HepG2 (cell line): ENCODE results near the gene ARHGDIA. TPM values are rescaled to one million over a fixed set of nuclear protein-coding genes. Genes with fewer than 3 reads are reported as not detected.

Experiments
- BCL3 ChIP-seq: sonication (generic); formaldehyde crosslinking; IDR thresholded peaks from 2 replicates; pipeline ENCODE4 v1.5.1; 2020; ENCODE audit warnings: mild to moderate bottlenecking, missing genetic modification reagents, moderate library complexity
- GATAD2A ChIP-seq: IDR thresholded peaks from 2 replicates; pipeline ENCODE4 v1.6.1; 2016
- HNRNPH1 ChIP-seq: fragments of 200-400 bp; formaldehyde crosslinking; optimal IDR thresholded peaks from 2 replicates; pipeline ENCODE3; 2017; ENCODE audit warnings: mild to moderate bottlenecking, low read depth, low read length
- IRX3 ChIP-seq: sonication (generic); formaldehyde crosslinking; IDR thresholded peaks from 2 replicates; pipeline ENCODE4 v1.8.1; 2023; ENCODE audit warnings: mild to moderate bottlenecking, low read depth, missing genetic modification reagents, borderline replicate concordance
- NFKBIZ ChIP-seq: IDR thresholded peaks from 2 replicates; pipeline ENCODE4 v1.6.1; 2018; ENCODE audit warnings: missing genetic modification reagents, missing compliant biosample characterization
- NONO ChIP-seq, 2 experiments: fragments of 450-650 bp in 1 of 2; sonication (generic) in 1 of 2; formaldehyde crosslinking in 1 of 2; IDR thresholded peaks in 1 of 2; conservative IDR thresholded peaks in 1 of 2; 2 replicates each; pipeline versions ENCODE4 v1.6.1 to v1.8.0; 2017 to 2022; ENCODE audit warnings: mild to moderate bottlenecking in 1 of 2, missing genetic modification reagents in 1 of 2, moderate library complexity in 1 of 2
- POLR2AphosphoS5 ChIP-seq: IDR thresholded peaks from 2 replicates; pipeline ENCODE4 v1.6.1; 2012; ENCODE audit warnings: low read depth, low read length
- SIN3A ChIP-seq: IDR thresholded peaks from 2 replicates; pipeline ENCODE4 v1.6.1; 2011; ENCODE audit warnings: low read depth, mild to moderate bottlenecking, control low read depth, low read length, borderline replicate concordance
- SRSF4 ChIP-seq: fragments of 200-400 bp; formaldehyde crosslinking; IDR thresholded peaks from one replicate; pipeline ENCODE4 v1.6.1; 2018; ENCODE audit warnings: mild to moderate bottlenecking, low read depth, low read length, moderate library complexity; ENCODE audit not compliant: poor library complexity, severe bottlenecking
- STAT5B ChIP-seq: sonication (generic); formaldehyde crosslinking; IDR thresholded peaks from 2 replicates; pipeline ENCODE4 v1.4.0; 2020; ENCODE audit warnings: missing genetic modification reagents
- THAP11 ChIP-seq: IDR thresholded peaks from 2 replicates; pipeline ENCODE4 v1.6.1; 2016; ENCODE audit warnings: missing biosample characterization, missing genetic modification reagents
- ZC3H4 ChIP-seq: sonication (generic); formaldehyde crosslinking; IDR thresholded peaks from 2 replicates; pipeline ENCODE4 v1.4.0; 2020; ENCODE audit warnings: missing genetic modification reagents, borderline replicate concordance
- ZMYM2 ChIP-seq: sonication (generic); formaldehyde crosslinking; IDR thresholded peaks from 2 replicates; pipeline ENCODE4 v1.8.0; 2022; ENCODE audit warnings: mild to moderate bottlenecking, missing genetic modification reagents
- ZNF431 ChIP-seq: sonication (generic); formaldehyde crosslinking; IDR thresholded peaks from 2 replicates; pipeline ENCODE4 v1.9.0; 2022; ENCODE audit warnings: missing genetic modification reagents, low read depth, mild to moderate bottlenecking, borderline replicate concordance
- ZNF567 ChIP-seq: sonication (generic); formaldehyde crosslinking; IDR thresholded peaks from 2 replicates; pipeline ENCODE4 v1.8.1; 2023; ENCODE audit warnings: mild to moderate bottlenecking, missing genetic modification reagents, borderline replicate concordance
- ZNF577 ChIP-seq: sonication (generic); formaldehyde crosslinking; IDR thresholded peaks from 2 replicates; pipeline ENCODE4 v1.4.0; 2020; ENCODE audit warnings: mild to moderate bottlenecking, low read depth, missing genetic modification reagents, borderline replicate concordance
- ZNF614 ChIP-seq: IDR thresholded peaks from 2 replicates; pipeline ENCODE4 v1.6.1; 2018; ENCODE audit warnings: missing biosample characterization, missing genetic modification reagents, inconsistent platforms, borderline replicate concordance
- ZNF740 ChIP-seq: sonication (generic); formaldehyde crosslinking; IDR thresholded peaks from 2 replicates; pipeline ENCODE4 v1.4.0; 2020; ENCODE audit warnings: missing genetic modification reagents
- ZNF747 ChIP-seq: sonication (generic); formaldehyde crosslinking; IDR thresholded peaks from 2 replicates; pipeline ENCODE4 v1.8.1; 2023; ENCODE audit warnings: missing genetic modification reagents, mild to moderate bottlenecking, borderline replicate concordance
- ZNF790 ChIP-seq: sonication (generic); formaldehyde crosslinking; IDR thresholded peaks from 2 replicates; pipeline ENCODE4 v1.8.0; 2022; ENCODE audit warnings: missing genetic modification reagents, mild to moderate bottlenecking, borderline replicate concordance
- ZSCAN21 ChIP-seq: sonication (generic); formaldehyde crosslinking; IDR thresholded peaks from 2 replicates; pipeline ENCODE4 v1.8.0; 2022; ENCODE audit warnings: mild to moderate bottlenecking, missing genetic modification reagents, moderate library complexity, borderline replicate concordance
- polyA plus RNA-seq, 8 experiments: library from polyadenylated mRNA; depleted of rRNA in 3 of 8; stranded (reverse) in 7 of 8; unstranded in 1 of 8; fragments of >200 nt; fragmentation: Illumina TruSeq in 4 of 8; extraction: Trizol in 4 of 8; gene quantifications; 2 replicates each; pipeline versions ENCODE4 v1.2.1 to v1.2.3, GENCODE V29; 2011 to 2016; ENCODE audit warnings: low read depth in 4 of 8, missing spikeins in 1 of 8, mixed read lengths in 1 of 8; ENCODE audit not compliant: insufficient read depth in 1 of 8
- total RNA-seq, 5 experiments: library from RNA; depleted of rRNA; stranded (reverse); fragments of >200 nt; fragmentation: Illumina TruSeq; extraction: Trizol; gene quantifications; 2 replicates each; pipeline ENCODE4 v1.2.3, GENCODE V29; 2016; ENCODE audit warnings: low read depth in 1 of 5
- TF ChIP-seq, protein P1 (sequence below): sonication (generic); formaldehyde crosslinking; IDR thresholded peaks from 2 replicates; pipeline ENCODE4 v1.5.1; 2020; ENCODE audit warnings: missing genetic modification reagents, mild to moderate bottlenecking, borderline replicate concordance
- TF ChIP-seq, protein P2 (sequence below): IDR thresholded peaks from 2 replicates; pipeline ENCODE4 v1.4.0; 2020; ENCODE audit warnings: mild to moderate bottlenecking, missing genetic modification reagents

ARHGDIA gene
- total and polyA plus RNA-seq, 2 of the 13 experiments (the other 11 are each of a cell fraction or from before 2014, with no cell fraction given): 40.0 to 64.0 TPM

DNA sequence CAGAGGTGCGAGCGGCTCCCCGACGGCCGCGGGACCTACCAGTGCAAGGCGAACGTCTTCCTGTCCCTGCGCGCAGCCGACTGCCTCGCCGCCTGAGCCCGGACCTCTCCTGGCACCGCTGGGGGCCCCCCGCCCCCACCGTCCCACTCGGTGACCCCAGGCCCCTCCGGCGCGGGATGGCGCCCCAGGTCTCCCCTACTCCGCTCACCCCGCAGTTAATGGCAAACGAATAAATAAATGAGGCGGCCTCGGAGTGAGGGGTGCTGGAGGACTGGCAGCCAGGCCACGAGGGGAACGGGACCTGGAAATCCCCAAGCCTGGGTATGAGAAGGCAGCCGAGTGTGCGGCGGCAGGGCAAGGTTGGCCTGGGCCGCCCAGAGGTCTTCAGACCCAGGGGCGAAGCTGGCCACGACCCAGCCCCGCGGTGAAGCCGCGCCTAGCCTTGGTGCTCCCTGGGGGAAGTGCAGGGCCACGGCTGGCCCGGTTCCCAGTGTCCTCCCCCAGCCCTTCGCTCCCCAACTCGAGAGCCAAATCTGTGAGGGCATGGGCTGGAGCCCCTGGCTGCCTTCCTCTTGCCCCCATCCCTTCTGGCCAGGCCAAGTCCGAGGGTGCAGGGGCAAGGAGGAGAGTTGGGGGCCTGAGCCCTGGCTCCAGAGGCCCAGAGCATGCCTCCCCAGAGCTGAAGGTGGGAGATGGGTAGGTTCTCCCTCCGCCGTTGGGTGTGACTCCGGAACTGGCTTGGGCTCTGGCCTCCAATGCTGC, 31.7 kb upstream of the ARHGDIA start (continued):
- TF ChIP-seq, protein P1, sequence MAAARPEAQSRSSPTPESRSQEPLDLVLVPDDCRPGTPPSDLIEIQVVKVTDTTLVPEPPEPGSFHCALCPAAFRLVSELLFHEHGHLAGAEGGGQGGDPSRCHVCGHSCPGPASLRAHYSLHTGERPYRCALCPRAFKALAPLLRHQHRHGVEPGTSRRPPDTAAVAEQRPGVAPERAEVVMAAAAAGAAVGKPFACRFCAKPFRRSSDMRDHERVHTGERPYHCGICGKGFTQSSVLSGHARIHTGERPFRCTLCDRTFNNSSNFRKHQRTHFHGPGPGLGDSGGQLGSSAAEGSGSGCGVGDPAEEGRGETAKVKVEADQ (CRISPR knock-in tag): peak; percentile 51; the same call in 1 of the 2 replicates
- 0 out of 2 replicates have a peak, but pooled peaks have one; percentile 67 for TF ChIP-seq IRX3
- no peak for TF ChIP-seq GATAD2A
- TF ChIP-seq ZNF431 (CRISPR knock-in tag): no peak
- peak; percentile 32; the same call in 1 of the 2 replicates for TF ChIP-seq ZNF747 (CRISPR knock-in tag)
- TF ChIP-seq, protein P2, sequence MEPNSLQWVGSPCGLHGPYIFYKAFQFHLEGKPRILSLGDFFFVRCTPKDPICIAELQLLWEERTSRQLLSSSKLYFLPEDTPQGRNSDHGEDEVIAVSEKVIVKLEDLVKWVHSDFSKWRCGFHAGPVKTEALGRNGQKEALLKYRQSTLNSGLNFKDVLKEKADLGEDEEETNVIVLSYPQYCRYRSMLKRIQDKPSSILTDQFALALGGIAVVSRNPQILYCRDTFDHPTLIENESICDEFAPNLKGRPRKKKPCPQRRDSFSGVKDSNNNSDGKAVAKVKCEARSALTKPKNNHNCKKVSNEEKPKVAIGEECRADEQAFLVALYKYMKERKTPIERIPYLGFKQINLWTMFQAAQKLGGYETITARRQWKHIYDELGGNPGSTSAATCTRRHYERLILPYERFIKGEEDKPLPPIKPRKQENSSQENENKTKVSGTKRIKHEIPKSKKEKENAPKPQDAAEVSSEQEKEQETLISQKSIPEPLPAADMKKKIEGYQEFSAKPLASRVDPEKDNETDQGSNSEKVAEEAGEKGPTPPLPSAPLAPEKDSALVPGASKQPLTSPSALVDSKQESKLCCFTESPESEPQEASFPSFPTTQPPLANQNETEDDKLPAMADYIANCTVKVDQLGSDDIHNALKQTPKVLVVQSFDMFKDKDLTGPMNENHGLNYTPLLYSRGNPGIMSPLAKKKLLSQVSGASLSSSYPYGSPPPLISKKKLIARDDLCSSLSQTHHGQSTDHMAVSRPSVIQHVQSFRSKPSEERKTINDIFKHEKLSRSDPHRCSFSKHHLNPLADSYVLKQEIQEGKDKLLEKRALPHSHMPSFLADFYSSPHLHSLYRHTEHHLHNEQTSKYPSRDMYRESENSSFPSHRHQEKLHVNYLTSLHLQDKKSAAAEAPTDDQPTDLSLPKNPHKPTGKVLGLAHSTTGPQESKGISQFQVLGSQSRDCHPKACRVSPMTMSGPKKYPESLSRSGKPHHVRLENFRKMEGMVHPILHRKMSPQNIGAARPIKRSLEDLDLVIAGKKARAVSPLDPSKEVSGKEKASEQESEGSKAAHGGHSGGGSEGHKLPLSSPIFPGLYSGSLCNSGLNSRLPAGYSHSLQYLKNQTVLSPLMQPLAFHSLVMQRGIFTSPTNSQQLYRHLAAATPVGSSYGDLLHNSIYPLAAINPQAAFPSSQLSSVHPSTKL (CRISPR knock-in tag): no peak
- no peak for TF ChIP-seq NFKBIZ (CRISPR knock-in tag)
- TF ChIP-seq HNRNPH1: no peak
- TF ChIP-seq ZNF790 (CRISPR knock-in tag): no peak
- TF ChIP-seq THAP11: no peak
- no peak for TF ChIP-seq ZMYM2 (CRISPR knock-in tag)
- no peak for TF ChIP-seq SIN3A
- 0 out of 2 replicates have a peak, but pooled peaks have one; percentile 42 for TF ChIP-seq ZSCAN21
- peak; percentile 74 for TF ChIP-seq SRSF4
- no peak for TF ChIP-seq ZNF740 (CRISPR knock-in tag)
- no peak for TF ChIP-seq ZNF567 (CRISPR knock-in tag)
- no peak for TF ChIP-seq NONO (IDR thresholded peaks at IDR 0.05)
- TF ChIP-seq NONO (CRISPR knock-in tag; conservative IDR thresholded peaks at IDR 0.05): no peak
- no peak for TF ChIP-seq ZNF614 (CRISPR knock-in tag)
- TF ChIP-seq ZNF577: no peak
- peak; percentile 55 for TF ChIP-seq POLR2AphosphoS5
- no peak for TF ChIP-seq BCL3 (CRISPR knock-in tag)
- TF ChIP-seq STAT5B (CRISPR knock-in tag): no peak
- peak; percentile 38; the same call in 1 of the 2 replicates for TF ChIP-seq ZC3H4 (CRISPR knock-in tag)
